HEK293T (cell line): ENCODE results near the gene RAB7B.

Source experiments
- BHLHE40 ChIP-seq: fragments of 450-650 bp; IDR thresholded peaks from 2 replicates; pipeline ENCODE4 v1.6.1; 2016; ENCODE audit warnings: mild to moderate bottlenecking, moderate library complexity, borderline replicate concordance
- ELF4 ChIP-seq: fragments of 450-650 bp; IDR thresholded peaks from 2 replicates; pipeline ENCODE4 v1.6.1; 2017; ENCODE audit warnings: antibody characterized with exemption
- FOXA1 ChIP-seq: fragments of 450-650 bp; IDR thresholded peaks from 2 replicates; pipeline ENCODE4 v1.6.1; 2016; ENCODE audit warnings: mild to moderate bottlenecking
- FOXM1 ChIP-seq: fragments of 450-650 bp; IDR thresholded peaks from 2 replicates; pipeline ENCODE4 v1.6.1; 2017; ENCODE audit warnings: mild to moderate bottlenecking, borderline replicate concordance
- HDGF ChIP-seq: fragments of 450-650 bp; IDR thresholded peaks from 2 replicates; pipeline ENCODE4 v1.6.1; 2017; ENCODE audit warnings: antibody characterized with exemption, borderline replicate concordance
- NFRKB ChIP-seq: fragments of 450-650 bp; IDR thresholded peaks from 2 replicates; pipeline ENCODE4 v1.6.1; 2016; ENCODE audit warnings: mild to moderate bottlenecking, moderate library complexity
- TARDBP ChIP-seq: fragments of 450-650 bp; IDR thresholded peaks from 2 replicates; pipeline ENCODE4 v1.6.1; 2016
- TF ChIP-seq, protein P1 (sequence below): fragments of 450-650 bp; IDR thresholded peaks from 2 replicates; pipeline ENCODE4 v1.6.1; 2016

DNA sequence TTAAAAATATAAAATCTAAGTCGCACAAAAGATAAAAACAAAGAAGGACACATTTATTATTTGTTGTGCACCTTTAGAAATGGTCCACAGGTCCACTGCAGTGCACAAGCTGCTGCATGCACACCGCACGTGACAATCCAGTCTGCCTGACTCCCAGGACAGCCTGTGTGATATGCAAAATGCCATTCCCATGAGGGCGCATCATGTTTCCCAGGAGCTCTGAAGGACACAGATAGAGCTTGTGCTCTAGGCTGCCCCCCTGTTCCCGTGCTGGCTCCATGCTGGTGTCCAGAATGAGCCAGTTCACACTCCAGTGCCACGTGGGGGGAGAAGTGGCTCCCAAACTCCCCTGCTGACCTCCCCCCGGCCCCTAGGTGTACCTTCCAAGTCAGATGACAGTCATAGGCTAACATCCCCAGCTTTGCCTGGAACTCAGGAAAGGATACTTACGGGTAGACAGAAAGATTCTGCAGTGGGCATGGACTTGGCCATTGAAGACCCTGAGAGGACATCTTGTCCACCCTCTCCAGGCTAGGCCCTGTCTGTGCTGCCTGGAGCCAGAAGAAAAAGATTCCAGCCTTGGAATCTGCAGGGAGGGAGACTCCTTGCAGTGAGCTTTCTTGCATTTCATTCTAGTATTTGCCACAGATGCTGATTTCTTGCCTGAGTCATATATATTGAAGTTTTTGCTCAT is 26.3 kb downstream of the RAB7B start:
- TF ChIP-seq FOXM1 (no peak), HDGF (no peak), BHLHE40 (no peak), NFRKB (no peak), FOXA1 (no peak), TARDBP (no peak), ELF4 (no peak)
- TF ChIP-seq, protein P1, sequence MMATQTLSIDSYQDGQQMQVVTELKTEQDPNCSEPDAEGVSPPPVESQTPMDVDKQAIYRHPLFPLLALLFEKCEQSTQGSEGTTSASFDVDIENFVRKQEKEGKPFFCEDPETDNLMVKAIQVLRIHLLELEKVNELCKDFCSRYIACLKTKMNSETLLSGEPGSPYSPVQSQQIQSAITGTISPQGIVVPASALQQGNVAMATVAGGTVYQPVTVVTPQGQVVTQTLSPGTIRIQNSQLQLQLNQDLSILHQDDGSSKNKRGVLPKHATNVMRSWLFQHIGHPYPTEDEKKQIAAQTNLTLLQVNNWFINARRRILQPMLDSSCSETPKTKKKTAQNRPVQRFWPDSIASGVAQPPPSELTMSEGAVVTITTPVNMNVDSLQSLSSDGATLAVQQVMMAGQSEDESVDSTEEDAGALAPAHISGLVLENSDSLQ, result no peak
